CD4-positive, alpha-beta T cell treated with Interleukin-17A for 1 hour (primary cell): ENCODE data around the gene MINDY4B.
A peak's percentile ranks its signal among the peaks of the same experiment; 100 is the strongest.

Source experiments
- DNase-seq: peaks from one replicate; pipeline ENCODE4 v3.0.0-alpha.2; 2020

Gene MINDY4B

DNA sequence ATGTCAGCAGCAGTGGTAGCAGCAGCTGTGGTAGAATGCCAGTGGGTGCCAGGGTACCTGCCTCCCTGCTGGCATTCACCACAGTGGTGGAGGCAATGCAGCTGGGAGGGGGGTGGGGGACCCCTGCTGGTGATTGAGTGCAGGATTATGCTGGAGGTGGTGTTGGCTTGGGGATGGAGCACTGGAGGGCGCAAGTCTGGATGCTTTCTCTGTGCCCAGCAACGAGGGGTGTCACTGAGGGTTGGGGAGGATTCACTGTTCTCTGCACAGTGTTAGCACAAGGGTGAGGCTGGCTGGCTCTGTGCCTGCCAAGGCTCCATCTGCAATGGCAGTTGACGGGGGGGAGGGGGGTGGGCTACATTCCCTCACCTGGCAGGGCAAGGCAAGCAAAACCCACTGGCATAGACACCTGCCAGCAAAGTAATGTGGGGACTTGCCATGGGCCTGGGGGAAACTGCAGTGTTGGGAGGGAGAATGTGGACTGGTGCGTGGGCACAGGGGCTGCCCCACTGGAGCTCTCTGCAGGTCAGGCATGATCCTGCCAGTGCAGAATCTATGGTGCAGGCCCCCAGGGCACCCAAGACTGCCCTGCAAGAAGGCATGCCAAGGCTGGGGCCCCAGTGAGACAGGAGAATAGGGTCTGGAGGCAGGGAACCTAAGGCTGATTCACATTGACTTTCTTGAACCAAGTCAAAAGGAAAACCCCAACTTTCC is 64.3 kb downstream of the MINDY4B start:
- DNase-seq, result no peak

DNA sequence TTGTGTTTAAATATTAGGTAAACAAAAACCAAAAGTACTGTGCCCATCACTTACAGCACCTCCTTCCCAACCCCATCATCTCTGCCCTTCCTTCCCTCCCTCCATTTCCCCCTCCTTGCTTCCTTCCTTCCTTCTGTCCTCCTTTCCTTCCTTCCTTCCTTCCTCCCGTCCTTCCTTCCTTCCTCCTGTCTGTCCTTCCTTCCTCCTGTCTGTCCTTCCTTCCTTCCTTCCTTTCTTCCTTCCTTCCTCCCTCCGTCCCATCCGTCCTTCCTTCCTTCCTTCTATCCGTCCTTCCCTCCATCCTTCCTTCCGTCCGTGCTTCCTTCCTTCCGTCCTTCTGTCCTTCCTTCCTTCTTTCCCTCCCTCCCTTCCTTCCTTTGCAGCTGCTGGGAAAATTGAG is 74.5 kb downstream of the MINDY4B start:
- DNase-seq, result no peak

DNA sequence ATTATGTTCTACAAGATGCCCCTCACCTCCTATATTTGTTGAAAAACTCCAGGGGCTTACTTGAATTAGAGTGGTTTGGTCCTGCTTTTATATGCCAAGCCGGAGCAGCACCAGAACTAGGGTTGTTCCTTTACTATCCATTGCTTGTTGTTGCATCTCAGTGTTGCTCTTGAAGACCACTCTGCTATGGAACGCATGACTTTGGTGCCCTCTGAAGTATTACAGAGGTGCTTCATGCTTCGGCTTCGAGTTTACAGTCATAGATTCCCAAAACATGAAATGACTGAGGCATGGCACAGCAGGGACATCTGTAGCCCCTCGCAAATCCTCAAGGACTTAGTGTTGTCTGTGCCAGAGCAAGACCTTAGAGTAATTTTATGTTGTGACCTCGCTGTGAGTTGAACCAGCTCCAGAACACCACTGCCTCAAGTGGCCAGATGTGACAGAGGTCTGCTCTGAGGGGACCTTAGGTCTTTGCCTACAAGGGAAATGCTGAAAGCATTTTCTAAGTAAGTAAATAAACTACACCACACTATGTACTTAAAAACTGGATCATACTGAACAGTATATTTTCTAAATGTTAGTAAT is 75.1 kb downstream of the MINDY4B start:
- peak; percentile 10 for DNase-seq

DNA sequence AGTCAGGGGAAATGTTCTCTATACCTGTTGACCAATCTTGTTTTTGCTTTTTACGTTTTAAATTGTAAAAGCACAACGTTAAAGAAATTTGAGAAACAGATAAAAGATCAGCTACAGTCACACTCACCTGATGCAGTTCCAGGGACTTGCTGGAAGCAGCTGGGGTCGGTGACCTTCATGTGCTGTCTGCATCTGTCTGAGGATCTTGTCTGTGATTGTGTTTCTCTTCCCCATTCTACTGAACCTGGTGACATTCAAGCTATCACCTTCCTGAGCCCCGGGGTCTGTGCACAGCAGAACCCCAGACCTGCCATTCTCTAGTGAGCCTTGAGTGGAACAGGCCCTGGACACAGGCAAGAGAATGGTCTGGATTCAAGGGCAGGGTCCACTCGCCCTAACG is 75.8 kb downstream of the MINDY4B start:
- no peak for DNase-seq

DNA sequence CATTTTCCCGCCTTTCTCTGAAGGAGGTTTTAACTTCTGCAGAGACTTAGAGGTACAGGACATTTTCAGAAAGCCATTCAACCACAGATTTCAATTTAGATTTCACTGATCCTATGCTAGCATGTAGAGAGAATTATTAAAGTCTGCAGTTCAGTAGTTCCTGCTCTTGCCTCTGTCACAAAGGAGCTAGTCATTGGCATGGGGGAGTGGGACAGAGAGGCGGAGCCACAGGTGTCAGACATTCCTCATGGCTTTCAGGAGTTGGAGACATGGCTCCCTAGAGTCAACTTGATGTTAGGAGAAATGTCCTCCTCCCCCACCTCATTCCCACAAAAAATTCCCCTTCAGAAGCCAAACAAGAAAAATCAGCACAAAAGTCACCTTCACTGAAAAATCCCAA is 76.2 kb downstream of the MINDY4B start:
- no peak for DNase-seq

DNA sequence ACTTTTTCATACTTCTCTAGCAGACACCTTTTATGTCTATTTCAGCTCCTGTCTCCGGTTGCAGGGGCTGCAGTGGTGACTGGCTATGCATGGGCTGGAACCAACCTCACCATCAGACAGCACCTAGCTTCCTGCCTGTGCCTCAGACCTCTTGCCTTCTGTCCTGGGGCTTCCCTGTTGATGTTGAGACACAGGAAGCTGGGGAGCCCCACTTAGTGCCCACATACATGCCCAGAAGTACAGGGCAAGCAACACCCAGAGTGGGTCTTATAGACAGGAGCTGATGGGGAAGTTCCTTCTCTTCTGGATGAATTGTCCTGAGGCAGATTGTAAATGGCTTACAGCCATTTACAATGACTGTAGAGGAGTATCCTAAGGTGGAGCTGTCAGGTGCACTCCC is 77.0 kb downstream of the MINDY4B start:
- DNase-seq, result no peak

DNA sequence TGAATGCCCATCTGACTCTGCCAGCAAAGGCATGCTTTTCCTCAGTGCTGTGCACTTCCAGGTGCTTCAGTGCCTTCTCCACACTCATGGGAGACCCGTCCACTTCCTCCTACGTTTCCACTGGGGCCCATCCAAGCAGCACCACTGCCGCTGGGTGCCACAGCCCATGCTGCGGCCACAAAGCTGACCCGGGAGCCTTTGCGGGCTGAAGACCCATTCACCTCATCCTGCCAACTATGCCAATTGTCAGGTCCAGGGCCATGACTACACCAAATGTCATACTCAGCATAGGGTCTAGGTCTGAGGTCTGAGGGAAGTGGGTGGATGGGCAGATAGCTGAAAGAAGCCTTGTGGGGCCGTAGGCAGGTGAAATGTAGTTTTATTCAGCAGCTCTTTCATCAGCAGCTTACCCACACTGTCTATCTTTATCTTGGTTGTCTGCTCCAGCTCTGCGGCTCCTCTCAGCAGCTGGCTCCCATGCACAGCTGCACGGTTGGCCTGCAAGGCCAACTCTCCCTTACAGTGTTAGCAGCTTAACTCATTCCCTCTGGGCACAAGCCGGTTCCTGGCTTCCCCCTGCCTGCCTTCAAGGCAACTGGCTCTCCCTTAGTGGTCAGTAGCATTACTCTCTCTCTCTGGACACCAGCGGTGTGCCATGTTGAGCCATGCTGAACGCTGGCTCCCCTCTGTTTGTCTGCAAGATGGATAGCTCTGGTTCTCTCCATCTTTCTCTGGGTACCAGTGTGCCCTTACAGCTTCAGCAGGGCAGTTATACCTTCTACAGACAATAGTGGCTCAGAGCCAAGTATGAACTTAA is 78.6 kb downstream of the MINDY4B start:
- no peak for DNase-seq

DNA sequence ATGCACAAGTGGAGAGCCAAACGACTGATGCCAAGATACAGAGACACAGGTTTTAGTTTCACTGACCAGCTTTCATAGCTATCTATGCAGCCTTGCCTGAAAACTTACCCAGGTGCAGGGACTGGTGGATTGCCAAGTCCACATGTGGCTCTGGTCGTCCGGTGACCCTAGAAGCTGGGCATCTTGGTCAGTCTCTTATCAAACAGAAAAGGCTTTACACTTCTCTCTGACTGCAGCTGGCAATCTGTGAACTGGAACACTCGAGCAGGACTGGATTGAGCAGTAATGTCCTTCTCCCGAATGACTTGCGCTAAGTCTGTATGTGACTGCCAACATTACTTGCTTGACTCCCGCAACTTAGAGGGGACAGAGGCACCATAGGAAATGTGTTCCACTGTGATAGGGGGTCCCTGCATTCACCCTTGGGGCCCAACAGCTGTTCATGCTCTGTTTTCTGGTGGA is 79.3 kb downstream of the MINDY4B start:
- no peak for DNase-seq

DNA sequence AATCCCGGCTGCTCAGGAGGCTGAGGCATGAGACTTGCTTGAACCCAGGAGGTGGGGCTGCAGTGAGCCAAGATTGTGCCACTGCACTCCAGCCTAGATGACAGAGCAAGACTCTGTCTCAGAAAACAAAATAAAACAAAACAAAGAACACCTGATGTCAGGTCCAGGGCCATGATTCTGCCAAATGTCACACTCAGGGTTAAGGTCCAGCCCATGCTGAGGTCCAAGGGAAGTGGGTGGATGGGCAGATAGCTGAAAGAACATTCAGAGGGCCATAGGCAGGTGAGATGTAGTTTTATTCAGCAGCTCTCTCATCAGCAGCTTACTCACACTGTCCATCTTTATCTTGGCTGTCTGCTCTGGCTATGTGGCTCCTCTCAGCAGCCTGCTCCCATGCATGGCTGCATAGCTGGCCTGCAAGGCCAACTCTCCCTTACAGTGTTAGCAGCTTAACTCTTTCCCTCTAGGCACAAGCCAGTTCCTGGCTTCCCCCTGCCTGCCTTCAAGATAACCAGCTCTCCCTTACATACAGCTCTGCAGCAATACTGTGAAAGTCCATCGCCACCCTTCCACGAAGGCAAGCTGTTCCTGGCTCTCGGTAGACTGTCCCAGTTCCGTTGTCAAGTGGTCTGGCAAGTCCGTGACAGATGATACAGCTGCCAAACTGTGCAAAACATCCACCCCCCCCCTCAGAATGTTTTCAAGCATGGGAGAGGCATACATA is 79.9 kb downstream of the MINDY4B start:
- no peak for DNase-seq

DNA sequence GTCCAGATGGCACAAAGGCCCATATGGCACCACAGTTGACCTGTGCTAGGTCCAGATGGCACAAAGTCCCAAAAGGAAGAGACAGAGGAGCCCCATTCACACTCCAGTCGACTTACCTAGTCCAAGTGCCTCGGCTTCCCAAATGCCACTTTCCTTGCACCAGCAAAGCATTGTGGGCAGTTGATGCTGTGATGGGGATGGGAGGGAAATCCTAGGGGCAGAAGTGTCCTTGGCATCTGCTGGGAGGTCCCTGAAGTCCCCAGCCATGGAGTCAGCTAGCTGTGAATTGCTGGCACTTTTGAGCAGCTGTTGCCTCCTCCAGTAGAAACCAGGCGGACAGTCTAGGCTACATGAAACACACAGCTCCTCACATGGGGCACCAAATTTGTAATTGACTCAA is 82.0 kb downstream of the MINDY4B start:
- DNase-seq, result no peak

DNA sequence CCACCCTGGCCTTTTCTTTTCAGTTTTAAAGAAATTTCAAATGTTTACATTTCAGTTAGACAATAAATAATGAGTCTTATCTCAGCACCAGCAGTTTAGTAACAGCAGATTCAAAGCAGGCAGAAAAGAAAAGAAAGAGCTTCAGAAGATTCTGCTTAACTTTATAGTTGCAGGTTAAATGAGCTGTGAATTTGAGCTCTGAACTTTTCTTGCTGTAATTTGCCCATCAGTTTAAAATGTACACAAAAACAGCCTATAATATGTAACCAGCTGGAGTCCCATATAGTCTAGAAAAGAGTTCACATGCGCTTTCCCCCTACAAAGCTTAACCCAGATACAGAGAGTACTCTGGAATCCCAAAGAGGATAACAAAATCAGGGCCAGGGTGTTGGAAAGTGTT is 82.6 kb downstream of the MINDY4B start:
- DNase-seq, result no peak
